Stimulated activated CD8-positive, alpha-beta memory T cell treated with anti-CD3 and anti-CD28 coated beads, Interleukin-4, amount 100 ng/mL, for 1 hour (primary cell): ENCODE measurements around the gene CABP2.
A peak's percentile ranks its signal among the peaks of the same experiment; 100 is the strongest.

Experiments
- DNase-seq, 2 donors: peaks; one replicate each; pipeline ENCODE4 v3.0.0-alpha.2; 2020; ENCODE audit warnings: low read depth in 2 of 2, low spot score in 1 of 2

Gene CABP2

DNA sequence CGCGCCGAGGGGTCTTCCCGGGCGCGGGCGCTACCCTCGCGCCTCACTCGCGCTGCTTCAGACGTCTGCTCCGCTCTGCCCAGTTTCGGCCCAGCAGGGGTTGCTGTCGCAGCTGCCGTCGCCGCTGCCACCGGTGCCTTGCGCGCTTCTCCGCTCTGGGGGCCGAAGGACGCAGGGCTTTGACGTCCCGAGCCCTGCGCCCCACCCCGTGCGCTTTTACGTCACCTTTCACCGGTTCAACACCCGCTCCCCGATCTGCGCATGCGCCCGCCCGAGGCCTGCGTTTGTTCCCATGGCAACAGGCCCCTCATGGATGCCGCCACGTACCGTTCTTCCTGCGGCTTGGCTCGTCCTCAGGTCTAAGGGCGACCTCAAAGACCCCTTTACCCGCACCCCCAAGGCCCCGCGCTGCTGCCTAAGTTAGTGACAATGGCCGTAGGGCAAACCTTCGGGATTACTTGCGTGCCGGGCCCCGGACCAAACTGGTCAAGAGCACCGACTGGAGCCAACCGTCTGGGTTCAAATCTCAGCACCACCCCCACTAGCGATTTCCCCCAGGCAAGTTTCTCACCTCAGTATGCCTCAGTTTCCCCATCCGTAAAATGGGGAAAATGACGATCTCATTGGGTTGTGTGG, 14.6 kb downstream of the CABP2 start:
- DNase-seq = peak; percentile 99

DNA sequence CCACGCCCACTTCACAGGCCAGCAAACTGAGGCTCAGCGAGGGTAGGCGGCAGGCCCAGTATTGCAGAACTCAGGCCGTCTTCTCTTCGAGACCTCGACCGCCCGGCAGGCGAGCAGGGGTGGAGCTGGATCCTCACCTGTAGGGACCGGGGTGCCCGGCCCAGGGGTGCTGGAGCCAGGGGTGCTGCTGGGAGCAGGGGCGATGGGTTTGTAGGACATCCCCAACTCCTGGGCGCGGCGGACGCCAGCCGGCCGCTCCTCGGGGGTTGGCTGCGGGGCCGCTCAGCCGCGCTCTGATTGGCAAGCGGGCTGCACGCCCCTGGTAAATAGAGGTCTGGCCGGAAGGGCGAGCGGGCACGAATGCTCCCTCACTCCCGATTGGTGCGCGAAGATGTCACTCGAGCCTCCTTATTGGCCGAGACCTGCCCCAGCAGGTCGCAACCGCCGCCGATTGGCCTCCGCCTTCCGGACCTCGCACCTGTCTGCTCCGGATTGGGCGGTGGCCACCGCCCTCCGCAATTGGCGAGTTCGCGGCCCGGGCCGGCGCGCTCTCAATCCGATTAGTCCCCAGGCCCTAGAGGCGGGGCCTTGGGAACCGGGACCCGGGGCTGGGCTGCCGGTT, 15.3 kb downstream of the CABP2 start, which contains the start of gene CDK2AP2:
Gene CDK2AP2, minus strand, starts transcription at position 299 of the 622 bp plus-strand sequence. Its CDS starts 80 bp downstream, at position 219.
- peak; percentile 89 to 95 for DNase-seq

DNA sequence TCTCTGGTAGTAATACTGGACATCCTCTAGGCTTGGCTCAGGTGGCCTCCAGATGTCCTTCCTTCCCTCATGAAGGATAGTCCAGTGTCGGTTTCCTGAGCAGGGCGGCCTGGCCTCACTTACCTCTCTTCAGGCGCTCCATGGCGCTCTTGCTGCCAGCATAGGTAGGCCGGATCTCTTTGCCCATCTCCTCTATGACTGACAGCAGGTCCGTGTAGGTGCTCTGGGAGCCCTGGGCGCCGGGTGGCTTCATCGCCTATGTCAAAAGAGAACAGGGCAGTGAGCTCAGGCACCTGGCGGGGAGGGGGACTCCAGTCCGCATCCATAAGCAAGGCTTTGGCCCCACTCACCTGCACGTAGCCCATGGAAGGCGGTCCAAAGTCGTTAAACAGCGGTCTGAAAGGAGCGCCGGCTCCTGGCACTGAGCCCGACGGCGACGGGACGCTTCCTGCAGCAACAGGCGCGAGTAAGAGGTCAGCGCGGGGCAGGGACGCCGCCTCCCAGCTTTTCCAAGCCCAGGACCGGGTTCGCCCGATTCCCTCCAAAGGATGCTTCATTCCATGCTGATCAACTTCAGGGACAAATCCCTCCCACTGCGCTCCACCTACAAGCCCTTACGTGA, 15.9 kb downstream of the CABP2 start:
- no peak for DNase-seq

DNA sequence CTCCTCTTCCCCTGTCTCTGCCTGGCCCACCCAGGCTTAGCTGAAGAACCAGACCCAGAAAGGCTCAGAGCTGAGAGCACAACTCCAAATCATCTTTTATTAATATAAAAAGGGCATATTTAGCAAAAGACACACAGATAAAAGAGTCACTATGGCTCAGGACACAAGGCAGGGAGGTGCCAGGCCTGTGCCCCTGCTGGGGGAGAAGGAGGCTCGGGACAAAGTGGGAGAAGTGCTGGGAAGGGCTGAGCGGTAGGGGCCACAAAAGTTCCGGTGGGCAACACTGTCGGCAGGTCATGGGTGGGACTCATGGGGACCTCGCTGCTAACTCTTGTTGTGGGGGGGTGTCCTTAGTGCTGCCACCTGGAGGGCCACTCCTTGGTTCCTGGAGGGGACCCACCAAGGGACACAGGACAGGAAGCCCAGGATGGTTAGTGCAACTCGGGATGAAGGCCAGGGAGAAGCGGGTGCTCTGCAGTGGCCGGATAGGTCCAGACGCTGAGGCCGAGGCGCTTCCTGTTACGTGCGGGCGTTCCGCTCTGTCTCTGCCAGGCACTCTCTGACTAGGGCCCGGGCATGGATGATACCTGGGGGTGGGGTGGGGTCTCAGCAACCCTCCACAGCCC, 16.7 kb downstream of the CABP2 start:
- DNase-seq = no peak

DNA sequence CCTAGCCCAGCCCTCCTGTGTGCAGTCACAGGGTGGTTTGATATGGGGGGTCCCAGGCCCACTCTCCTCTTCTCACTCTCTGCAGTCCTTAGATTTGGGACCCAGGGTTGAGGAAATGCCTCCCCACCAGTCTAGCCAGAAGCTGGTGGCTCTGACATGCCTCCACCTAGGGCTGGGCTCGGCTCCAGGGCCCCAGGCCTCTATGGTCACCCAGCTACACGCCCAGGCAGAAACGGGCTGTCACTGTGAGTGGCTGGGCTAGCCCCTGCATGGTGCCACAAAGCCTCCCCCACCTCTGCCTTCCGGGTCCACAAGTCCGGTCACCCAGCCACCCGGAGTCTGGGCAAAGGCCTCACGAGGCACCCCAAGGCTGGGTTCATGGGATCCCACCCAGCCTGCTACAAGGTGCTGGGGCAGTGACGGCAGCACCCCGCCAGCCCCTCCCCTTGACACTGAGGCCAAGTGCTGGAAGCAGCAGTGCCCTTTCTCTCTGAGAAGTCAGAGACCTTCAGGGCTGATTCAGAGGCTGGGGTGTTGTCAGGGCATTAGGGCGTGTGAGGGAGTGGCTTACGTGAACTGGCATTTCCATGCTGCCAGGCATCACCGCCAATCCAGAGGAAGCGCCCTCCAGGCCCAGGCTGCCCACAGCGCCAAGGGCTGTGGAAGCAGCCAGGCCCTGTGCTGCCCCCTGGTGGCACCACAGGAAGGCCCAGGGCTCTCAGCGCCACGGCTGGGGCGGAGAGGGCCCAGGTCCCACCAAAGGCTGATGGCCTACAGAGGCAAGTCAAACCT, 17.4 kb downstream of the CABP2 start:
- DNase-seq = peak; percentile 72 to 78

DNA sequence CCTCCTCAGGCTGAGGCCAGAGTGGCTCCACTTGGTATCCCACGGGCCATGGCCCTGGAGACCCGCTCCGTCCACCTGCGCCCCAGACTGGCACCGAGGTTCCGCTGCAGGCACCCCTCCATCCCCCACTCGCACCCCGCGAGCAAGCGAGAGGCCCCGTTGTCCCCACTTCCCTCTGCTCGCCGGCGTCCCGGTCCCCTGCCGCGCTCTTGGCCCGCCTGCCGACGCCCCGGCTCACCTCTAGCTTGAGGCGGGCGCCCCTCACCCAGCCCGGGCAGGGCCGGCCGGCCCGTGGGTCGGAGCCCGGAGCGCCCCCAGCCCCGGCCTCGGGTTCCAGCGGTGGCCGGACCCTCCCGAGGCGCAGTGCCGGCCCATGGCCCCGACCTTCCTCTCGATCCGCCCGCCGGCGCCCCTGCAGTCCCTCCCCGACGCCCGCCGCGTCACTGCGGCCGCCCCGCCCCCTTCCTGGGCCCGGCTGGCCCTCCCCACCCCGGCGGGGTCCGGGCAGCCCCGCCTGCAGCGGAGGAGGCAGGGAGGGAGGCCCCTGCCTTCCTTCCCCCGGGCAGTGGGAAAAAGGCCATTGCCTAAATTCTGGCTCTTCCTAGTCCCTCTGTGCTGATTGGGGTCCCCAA, 18.2 kb downstream of the CABP2 start, which contains the start of gene PITPNM1:
Gene PITPNM1, minus strand, starts transcription at position 414 of the 632 bp plus-strand sequence. CDS start 1,183 bp downstream, outside the sequence.
- peak; percentile 46 to 60 for DNase-seq

DNA sequence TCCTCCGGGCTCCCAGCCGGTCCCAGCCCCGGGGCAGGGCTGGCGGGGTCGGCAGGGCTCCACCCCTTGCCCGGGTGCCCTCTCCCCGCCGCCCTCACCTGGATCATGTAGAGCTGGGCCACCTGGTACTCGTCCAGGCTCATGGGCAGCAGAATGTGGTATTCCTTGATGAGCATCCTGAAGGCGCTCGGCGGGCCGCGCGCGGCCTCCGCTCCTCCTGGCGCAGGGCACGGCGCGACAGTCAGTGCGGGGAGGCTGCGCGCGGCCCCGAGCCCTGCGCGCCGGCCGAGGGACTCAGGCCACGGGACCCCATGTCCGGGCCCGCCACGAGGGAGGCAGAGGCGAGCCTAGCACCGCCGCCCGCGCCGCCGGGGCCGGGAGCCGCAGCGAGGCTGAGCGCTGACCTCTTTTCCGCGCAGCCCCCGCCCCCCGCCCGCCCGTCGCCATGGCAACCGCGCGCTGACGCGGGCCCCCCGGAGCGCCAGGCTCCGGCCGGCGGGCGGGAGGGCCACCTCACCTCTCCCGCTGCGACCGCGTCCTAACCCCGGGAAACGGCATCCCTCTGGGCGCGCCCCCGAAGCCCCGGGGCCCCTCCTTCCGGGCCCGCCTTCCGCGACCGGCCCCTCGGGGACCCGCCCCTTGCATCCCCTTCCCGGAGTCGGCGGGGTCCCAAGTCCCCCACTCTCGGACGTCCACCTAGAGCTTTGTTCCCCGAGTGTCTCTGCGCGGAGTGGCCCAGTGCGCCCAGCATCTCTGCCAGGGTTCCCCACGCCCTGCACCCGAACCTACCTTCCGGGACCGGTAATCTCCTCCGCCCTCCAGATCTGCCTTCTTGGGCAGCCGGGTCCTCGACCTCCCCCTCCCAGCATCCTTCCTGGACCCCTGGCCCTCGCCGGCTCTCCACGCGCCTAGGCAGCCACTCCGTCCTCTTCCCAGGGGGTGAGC, 19.0 kb downstream of the CABP2 start:
- no peak for DNase-seq

DNA sequence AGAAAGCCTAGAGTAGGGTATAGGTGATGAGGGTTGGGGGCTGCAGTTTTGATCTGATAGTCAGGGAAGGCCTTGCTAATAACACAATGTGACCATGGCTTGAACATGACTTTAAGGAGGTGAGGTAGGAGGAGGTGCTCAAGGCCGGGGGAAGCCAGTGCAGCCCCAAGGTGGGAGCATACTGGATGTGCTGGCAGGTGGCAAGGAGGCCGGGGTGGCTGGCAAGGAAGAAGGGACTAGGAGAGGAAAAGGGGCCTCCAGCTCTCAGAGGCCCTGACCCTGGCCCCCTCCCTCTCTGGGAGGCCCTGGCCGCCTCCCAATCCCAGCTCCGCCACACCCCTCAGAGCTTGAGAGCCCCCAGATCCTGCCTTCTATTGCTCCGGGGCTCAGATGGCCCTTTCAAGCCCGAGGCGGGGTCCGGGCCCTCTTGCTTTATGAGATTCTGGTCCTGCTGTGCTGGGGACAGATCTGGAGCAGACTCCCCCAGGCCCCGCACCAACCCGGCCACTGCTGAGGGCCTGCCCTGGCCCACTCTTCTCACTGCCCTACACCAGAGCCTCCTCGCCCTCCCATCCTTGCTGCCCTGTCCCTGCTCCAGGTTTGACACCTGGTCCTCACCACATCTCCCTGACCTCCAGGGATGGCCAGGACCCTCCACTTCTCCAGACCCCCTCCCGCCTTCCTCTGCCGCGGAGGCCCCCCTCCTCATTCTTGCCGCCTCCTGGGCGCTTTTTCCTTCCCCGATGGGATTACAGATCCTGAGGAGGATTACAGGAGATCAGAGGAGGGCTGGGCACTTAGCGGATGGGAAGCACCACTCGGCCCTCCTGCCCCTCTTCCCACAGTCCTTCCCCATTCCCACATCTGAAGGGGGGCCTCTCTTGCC, 19.9 kb downstream of the CABP2 start:
- DNase-seq = no peak

DNA sequence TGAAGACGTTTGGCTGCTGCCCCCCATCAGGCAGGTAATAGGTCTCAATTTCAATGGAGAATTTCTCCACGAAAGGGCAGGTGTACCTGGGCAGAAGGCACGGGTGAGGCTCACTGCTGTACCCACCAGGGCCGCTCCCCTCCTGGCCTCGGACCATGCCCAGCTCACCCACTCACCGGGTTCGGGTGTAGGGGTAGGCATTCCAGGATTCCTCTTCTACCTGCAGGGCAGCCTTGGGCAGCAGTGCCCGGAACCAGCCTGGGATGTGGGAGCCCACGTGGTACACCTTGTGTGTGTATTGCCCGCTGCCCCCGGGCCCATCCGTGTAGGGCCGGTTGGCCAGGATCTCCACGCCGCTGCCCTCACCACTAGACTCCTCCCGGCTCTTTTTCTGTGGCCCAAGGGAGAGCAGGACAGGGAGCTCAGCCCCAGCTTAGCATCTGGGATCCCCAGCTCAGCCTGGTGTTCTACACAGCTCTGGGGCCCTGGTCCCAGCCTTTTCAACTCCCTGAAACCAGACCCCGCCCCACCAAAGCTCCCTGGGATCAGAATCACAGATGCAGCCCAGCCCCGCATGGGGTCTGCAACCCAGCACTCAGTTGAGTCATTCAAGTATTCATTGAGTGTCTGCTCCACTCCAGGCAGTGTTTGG, 20.8 kb downstream of the CABP2 start:
- no peak for DNase-seq

DNA sequence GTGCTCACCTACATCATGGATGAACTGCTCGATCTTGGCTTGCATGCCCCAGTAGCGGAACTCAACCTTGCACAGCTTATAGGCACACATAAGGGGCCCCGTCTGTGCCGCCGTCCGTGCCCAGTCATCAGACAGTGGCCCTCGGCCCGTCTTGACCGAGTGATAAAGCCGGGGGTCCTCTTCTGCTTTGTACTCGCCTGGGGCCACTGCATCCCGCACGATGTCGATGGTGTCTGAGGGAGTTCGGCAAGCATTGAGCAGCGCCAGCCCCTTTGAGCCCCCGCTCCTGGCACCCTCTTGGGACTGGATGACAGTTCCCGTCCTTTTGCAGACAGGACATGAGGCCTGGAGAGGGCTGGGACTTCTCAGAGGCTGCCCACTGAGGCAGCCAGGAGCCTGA, 21.4 kb downstream of the CABP2 start:
- no peak for DNase-seq

DNA sequence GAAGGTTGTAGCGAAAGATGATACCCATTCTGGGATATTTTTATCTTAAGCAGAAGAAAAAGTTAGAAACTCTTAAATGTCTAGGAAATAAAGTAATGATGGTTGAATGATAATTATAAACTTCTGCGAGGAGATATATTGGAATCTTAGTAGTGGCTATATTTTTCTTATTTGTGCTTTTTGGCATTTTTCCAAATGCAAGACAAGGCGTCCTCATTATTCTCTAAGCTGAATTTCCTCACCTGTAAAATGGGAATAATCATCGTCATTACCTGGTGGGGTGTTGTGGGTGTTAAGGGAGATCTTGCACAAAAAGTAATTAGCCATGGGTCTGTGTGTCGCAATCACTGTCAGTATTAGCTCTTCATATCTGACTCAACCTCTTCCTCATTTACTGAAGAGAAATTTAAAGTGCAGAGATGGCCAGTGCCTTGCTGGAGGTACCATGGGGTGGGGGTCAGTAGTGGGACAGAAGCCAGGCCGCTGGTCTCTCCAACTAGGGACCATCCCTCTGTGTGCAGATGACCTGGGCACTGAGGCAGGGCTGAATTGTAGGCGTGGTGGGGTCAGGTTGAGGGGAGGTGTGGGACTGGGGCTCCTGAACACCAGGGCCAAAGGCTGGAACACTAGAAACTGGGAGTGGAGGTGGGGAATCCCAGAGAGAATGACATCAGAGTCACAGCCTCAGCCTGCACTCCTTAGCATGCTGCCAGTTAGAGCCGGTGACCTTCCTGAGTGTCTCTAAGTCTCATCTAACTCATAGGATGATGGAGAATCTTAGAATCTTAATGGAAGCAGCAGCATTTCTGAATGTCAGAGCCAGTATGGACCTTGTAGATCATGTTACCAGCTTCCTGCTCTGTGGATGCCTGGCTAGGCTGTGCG, 22.2 kb downstream of the CABP2 start:
- DNase-seq = no peak

DNA sequence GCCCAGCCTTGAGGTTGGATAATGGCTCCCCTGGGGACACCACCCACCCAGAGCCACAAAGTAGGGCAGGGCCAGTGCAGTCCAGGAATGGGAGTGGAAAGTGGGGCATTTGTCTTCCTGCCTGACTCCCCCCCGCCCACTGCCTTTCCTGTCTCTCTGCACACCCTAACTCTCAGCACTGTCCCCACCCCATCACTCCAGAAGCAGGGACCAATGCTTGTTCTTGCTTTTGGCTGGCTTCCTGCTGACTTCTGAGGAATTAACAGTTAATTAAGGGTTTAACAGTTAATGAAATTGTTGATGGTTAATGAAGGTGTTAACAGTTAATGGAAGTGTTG, 22.8 kb downstream of the CABP2 start:
- no peak for DNase-seq

DNA sequence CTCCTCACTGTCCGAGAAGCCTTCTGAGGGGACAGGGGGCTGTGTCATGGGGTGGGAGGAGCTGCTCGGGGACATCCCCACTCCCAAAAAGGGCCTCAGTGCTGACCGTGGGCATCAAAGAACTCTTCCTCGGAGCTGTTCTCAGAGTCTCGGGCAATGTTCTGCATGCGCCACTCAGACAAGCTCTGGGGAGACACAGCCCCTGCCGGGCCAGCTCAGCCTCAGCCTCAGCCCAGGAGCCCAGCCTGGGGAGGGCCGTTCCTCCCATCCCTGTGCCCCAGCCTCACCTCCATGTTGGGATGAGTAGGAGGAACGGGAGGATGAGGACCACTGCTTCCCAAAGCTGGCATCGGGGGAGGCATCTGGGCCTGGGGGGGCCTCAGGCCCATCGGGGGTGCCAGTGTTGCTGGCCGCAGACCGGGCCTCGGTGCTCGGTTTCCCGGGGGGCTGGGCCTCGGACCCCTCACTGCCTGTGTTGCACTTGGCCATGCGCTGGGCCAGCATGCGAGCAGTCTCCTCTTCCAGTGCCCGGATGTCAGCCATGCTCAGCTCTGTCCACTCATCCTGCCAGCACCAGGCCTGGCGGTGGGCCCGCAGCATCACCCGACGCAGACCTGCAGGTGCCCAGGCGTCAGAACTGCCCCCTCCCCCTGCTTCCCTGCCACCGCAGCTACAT, 23.3 kb downstream of the CABP2 start:
- no peak for DNase-seq

DNA sequence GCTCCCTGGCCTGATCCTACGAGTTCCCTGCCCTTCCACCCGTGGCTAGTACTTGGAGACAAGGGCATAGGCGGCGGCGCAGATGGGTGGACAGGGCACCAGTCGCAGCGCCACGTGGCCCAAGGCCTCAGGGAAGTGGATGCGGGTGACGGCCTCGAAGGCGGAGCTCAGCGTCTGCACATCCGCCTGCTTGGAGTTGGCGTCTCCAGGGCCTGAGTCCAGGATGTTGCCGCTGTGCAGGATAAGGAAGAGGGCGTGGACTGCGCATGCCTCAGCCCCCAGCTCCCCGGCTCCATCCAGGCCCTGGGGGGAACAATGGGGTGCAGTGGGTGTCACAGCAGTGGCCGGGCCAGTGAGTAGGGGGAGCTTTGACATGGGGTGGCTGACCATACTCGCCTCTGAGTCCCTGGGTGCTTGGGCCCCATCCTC, 24.7 kb downstream of the CABP2 start:
- DNase-seq = no peak

DNA sequence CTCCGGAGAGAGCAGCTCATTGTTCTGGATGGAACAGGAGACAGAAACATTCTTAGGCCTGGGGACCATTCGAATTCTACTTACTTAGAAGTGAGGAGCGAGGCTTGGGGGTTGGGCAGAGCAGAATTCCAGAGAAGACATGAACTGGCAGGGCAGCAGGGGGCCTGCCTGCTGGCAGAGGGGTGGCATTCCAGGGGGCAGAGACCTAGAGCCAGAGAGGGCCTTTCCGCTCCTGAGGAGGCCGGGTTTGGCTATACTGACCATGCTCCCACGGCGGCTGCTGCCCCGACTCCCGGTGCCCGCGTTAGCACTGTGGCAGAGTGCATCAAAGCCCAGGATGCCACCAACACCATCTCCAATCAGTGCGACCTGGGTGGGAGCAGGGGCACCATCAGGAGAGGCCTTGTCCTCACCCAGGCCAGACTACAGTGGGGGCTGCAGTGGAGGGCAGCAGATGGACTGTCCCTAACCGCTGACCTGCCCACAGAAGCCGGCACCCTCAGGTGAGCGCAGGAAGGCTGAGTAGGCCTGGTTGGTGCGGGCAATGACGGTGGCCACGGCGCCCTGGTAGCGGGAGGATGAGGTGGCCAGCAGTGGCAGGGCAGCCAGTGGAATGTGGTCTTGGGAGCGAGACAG, 25.5 kb downstream of the CABP2 start:
- no peak for DNase-seq

DNA sequence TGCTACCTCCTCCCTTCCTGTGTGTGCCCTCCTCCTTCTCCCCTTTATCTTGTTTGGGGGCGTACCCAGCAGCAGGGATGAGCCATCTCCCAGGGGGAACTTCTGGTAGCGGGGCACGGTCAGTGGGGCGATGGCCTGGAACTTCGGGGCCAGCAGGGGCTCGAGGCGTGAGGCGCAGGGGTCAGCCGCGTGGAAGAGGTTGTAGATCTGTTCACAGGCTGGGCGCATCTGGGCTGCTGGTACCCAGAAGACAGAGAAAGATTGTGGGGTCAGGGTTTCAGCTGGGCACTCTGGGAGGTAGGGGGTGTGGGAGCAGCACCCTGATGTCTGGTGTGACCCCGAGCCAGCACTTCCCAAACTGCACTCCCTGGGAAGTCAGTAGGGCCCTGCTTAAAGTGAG, 27.1 kb downstream of the CABP2 start:
- DNase-seq = no peak
